ENCODE measurements around the gene GATAD2B.

Gene GATAD2B

DNA sequence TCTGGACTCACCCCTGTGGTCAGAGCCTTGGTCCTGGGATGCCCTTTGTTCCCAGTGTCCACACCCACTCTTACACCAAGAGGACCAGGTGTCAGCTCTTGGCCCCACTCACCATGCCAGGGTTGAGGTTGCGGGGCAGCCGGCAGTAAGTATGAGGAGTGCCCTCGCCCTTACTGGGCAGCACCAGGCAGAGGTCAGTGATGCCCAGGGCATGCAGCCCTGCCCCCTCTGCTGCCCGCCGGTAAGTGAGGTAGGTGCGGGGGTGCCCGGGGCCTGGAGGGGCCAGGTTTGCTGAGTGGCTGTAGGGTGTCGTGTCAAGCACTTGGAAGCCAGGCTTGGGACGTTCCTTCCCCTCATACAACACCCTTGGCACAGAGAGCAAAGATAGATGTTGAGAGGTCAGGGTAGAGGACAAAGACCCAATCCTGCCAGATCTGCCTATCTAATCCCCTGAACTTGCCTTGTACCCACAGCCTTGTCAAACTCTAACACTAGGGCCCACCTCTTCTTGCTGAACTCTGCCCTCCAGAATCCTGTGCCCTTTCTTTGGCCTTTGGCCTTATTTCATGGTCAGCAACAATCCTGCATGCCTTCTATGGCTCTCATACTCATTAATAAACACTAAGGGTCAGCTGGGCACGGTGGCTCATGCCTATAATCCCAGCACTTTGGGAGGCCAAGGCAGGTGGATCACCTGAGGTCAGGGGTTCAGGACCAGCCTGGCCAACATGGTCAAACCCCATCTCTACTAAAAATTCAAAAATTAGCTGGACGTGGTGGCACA is 20.2 kb upstream of the GATAD2B start:
- Mint-ChIP-seq H3K9me3 (no peaks in the 10 kb centered on the region), H3K36me3 (ENCODE audit: low read depth) (peaks cover 85% of the 10 kb centered on the region), H3K4me3 (no peak overlapping the region), H3K27ac (peak overlapping the region; percentile 82), H3K4me1 (ENCODE audit: low read depth) (peaks cover 32% of the 10 kb centered on the region), H3K27me3 (no peaks in the 10 kb centered on the region)
- DNase-seq, result no peak

DNA sequence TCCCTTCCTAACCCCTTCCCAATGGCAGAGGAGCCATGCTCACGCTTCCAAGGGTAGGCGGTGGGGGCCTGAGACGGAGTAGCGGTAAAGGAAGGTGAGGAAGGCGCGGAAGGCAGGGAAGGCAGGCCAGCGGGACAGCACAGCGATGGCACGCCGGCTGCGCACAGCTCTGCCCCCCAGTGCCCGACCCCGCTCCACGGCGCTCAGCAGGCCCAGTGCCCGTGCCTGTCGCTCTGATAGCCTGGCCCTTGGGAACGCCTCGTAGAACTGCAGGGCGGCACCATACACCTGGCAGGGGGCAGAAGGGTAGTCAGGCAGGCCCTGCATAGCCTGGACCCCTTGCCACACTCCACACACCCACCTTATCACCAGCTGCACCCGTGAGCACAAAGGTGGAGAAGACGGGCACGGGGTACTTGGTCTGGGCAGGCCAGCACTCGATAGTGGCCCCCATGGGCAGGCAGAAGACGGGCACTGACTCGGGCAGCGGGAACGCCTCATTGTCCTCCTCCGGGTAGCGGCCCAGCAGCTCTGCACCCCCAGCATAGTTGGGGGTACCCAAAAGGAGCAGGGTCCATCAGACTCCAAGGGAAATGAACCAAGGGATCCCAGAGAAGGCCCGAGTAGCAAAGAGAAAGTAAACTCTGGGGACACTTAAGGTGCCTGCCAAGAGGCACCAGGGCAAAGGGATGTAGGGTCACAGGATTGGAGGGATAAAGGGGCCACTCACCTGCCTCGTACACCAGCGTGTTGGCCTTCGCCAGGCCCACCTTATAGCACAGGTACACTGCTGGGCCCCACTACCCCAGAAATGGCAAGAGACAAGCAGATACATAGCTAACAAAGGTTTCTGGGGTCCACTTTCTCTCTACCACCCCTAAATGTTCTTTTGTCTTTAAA is 19.3 kb upstream of the GATAD2B start:
- peaks cover 86% of the 10 kb centered on the region for H3K36me3 Mint-ChIP-seq (ENCODE audit: low read depth)

DNA sequence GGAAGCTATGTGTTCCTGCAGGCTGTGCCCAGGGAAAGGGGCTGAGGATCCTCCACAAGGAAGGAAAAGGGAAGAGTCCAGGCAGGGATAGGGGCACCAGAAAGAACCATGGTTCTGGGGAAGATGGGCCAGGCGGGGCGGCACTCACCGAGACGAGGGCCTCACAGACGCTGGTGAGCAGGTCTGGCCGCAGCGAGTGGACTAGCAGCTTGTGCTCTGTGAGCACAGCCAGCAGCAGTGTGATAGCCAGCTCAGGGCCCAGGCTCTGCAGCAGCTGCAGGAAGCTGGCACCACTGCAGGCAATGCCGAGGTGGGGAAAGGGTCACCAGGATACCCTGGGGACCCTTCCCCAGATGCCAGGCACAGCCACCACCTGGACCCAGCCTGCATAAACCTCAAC is 18.0 kb upstream of the GATAD2B start:
- peak overlapping the region; percentile 50 for H3K27ac Mint-ChIP-seq
- H3K4me1 Mint-ChIP-seq (ENCODE audit: low read depth), result peaks cover 25% of the 10 kb centered on the region
- H3K36me3 Mint-ChIP-seq (ENCODE audit: low read depth), result peaks cover 92% of the 10 kb centered on the region
- H3K4me3 Mint-ChIP-seq, result no peak overlapping the region
- no peaks in the 10 kb centered on the region for H3K9me3 Mint-ChIP-seq
- H3K27me3 Mint-ChIP-seq, result no peaks in the 10 kb centered on the region
- no peak for DNase-seq

More for the DNA sequence above, 19.3 kb upstream of the GATAD2B start:
- Mint-ChIP-seq H3K27ac (peak overlapping the region; percentile 82), H3K27me3 (no peaks in the 10 kb centered on the region), H3K4me1 (ENCODE audit: low read depth) (peaks cover 30% of the 10 kb centered on the region), H3K4me3 (no peak overlapping the region), H3K9me3 (no peaks in the 10 kb centered on the region)
- DNase-seq, result no peak

DNA sequence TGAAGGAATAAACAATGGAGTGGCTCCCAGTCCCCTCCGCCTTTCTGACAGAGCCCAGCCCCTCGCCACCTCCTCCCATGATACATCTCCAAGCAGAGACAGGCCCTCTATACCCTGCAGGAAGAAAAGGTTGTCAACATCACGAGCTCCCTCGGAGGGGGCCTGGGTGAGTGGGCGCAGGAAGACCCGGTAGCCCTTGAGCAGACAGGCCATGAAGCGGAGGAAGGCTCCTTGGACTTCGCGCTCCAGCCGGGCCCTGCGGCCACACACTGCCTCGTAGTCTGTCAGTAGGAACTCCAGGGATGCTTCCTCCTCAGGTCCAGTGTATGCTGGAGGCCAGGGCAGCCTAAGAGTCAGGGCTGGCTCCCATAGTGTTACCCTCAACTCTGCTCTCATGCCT is 16.7 kb upstream of the GATAD2B start:
- Mint-ChIP-seq H3K4me3 (no peak overlapping the region), H3K9me3 (no peaks in the 10 kb centered on the region), H3K27ac (no peak overlapping the region), H3K36me3 (ENCODE audit: low read depth) (peaks cover 92% of the 10 kb centered on the region), H3K27me3 (no peaks in the 10 kb centered on the region), H3K4me1 (ENCODE audit: low read depth) (peaks cover 21% of the 10 kb centered on the region)
- no peak for DNase-seq

DNA sequence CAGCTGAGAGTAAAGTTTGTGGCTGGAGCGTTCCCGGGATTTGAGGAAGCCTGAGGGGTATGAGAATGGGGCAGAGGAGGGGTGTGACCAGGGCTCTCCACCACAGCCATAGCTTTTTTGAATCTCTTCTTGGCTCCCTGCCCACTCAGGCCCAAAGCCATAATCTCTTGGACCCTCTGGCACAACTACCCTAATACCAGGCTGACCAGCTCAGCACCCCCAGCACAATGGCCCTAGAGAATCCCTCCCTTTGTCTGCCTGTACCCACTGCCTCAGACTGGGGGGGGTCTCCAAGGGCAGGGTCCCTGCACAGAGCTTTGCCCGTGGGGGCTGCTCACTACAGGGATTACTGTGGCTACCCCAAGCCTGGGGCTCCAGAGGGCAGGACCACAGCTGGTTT is 16.2 kb upstream of the GATAD2B start:
- Mint-ChIP-seq H3K4me1 (ENCODE audit: low read depth) (peaks cover 16% of the 10 kb centered on the region), H3K4me3 (no peak overlapping the region), H3K9me3 (no peaks in the 10 kb centered on the region), H3K36me3 (ENCODE audit: low read depth) (peaks cover 92% of the 10 kb centered on the region), H3K27ac (peak overlapping the region; percentile 20), H3K27me3 (no peaks in the 10 kb centered on the region)
- DNase-seq, result no peak

DNA sequence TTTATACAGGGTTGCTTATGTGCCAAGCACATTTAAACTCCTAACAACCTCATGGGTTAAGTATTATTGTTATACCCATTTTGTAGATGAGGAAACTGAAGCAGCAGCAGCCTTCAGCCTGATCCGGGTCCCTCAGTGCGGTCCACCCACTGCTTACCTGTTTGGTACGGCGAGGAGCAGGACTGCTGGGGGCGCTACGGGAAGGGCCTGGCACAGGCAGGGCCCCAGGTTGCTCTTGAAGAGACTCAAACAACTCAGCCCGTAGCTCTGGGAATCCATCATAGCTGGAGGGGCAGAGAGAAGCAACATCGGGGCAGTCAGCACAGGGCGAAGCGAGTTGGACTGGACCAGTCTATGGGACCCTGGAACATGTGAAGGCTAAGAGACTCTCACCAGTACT is 14.6 kb upstream of the GATAD2B start:
- Mint-ChIP-seq H3K4me3 (no peak overlapping the region), H3K27me3 (no peaks in the 10 kb centered on the region), H3K4me1 (ENCODE audit: low read depth) (peaks cover 3% of the 10 kb centered on the region), H3K36me3 (ENCODE audit: low read depth) (peaks cover 91% of the 10 kb centered on the region), H3K9me3 (no peaks in the 10 kb centered on the region), H3K27ac (peak overlapping the region; percentile 33)
- DNase-seq, result no peak

DNA sequence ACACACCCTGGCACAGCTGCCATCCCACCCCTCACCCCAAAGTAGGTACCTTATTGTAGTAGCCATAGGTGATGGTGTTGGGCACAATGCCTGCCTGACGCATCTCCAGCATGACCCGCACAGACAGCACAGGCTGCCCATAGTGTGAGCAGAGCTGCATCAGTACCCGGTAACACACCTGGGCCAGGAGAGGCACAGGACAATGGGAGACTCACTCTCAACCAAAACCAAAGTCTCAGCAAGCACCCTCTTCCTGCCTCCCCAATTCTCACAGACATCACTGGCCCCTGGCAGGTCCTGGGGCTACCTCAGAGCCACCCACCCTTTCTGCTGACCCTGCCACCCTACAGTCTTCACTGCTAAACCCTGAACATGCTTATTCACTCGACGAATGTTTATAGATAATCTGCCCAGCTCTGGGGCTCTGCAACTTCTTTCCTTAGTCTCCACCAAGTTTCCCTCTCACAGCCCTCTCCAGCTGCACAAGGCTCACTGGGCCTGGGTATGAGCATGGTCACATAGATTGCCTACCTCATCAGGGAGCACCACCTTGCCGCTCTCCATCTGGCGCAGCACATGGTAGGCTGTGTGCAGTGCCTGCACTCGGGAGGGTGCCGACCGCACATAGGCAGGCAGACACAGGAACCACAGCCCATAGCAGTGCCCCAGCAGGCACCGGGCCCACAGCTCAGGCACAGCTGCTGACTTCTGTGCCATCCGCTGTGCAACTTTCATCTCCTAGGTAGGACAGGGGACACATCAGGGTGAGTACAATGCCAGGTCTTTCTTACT is 13.4 kb upstream of the GATAD2B start:
- DNase-seq, result no peak
- Mint-ChIP-seq H3K9me3 (no peaks in the 10 kb centered on the region), H3K36me3 (ENCODE audit: low read depth) (peaks cover 92% of the 10 kb centered on the region), H3K4me1 (ENCODE audit: low read depth) (peaks cover 3% of the 10 kb centered on the region), H3K4me3 (no peak overlapping the region), H3K27me3 (no peaks in the 10 kb centered on the region), H3K27ac (peak overlapping the region; percentile 59)

DNA sequence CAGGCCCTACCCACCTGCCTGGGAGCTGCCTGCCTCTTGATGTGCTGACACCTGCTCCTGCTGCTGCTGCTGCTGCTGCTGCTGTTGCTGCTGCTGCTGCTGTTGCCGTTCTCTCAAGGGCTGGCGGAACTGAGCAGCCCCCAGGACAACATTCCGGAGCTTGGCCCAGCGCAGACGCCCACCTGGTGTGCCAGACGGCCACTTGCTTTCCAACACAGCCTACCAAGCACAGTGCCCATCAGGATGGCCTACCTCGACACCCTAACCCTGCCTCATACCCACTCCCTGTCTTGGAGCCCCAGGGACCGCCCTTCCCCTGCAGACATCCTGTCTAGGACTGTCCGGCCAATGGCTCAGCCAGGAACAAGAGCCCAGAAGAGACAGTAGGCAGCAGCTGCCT is 12.0 kb upstream of the GATAD2B start:
- H3K9me3 Mint-ChIP-seq, result no peaks in the 10 kb centered on the region
- DNase-seq, result no peak
- peaks cover 92% of the 10 kb centered on the region for H3K36me3 Mint-ChIP-seq (ENCODE audit: low read depth)
- no peaks in the 10 kb centered on the region for H3K4me1 Mint-ChIP-seq (ENCODE audit: low read depth)
- peak overlapping the region; percentile 59 for H3K27ac Mint-ChIP-seq
- H3K27me3 Mint-ChIP-seq, result no peaks in the 10 kb centered on the region
- H3K4me3 Mint-ChIP-seq, result no peak overlapping the region

DNA sequence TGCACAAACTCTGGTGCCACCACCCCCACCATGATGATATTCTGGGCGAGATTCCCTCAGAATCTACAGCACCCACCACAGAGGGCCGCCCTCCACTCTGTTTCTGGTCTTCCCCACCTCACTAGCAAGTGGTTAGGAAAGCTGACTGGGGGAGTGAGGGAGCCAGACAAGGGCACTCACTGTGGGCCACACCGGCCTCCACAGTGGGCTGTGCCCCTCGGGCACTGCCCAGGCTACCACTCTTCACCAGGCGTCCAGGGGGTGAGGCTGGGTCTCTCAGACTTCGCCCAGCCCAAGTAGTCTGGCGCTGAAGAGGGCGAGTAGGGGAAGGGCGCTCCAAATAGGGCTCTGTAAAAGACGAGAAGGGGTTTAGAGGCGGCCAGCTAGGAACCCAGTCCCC is 11.2 kb upstream of the GATAD2B start:
- peaks cover 1% of the 10 kb centered on the region for H3K4me1 Mint-ChIP-seq (ENCODE audit: low read depth)
- H3K4me3 Mint-ChIP-seq, result no peak overlapping the region
- H3K36me3 Mint-ChIP-seq (ENCODE audit: low read depth), result peaks cover 91% of the 10 kb centered on the region
- H3K27ac Mint-ChIP-seq, result peak overlapping the region; percentile 67
- H3K9me3 Mint-ChIP-seq, result no peaks in the 10 kb centered on the region
- no peaks in the 10 kb centered on the region for H3K27me3 Mint-ChIP-seq
- DNase-seq, result no peak

DNA sequence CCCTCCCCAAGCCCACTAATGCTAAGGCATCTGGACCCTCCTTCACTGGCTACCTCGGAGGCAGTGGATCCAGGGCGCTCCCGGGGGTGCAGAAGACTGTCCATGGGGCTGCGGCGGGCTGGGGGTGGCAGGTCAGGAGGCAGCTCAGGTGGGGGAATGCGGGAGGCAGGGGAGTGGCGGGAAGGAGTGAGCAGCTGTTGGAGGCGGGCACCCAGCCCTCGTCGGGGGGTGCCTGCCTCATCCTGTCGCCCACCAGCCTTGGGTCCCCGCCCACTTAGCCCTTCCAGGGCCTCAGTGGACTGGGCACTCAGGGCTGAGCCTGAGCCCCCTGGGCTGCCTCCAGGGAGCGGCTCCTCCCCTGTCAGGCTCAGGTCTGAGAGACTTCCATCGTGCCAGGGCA is 10.7 kb upstream of the GATAD2B start:
- DNase-seq, result peak; percentile 19
- H3K4me3 Mint-ChIP-seq, result no peak overlapping the region
- no peaks in the 10 kb centered on the region for H3K27me3 Mint-ChIP-seq
- peaks cover 89% of the 10 kb centered on the region for H3K36me3 Mint-ChIP-seq (ENCODE audit: low read depth)
- H3K27ac Mint-ChIP-seq, result no peak overlapping the region
- no peaks in the 10 kb centered on the region for H3K9me3 Mint-ChIP-seq
- H3K4me1 Mint-ChIP-seq (ENCODE audit: low read depth), result peaks cover 6% of the 10 kb centered on the region

DNA sequence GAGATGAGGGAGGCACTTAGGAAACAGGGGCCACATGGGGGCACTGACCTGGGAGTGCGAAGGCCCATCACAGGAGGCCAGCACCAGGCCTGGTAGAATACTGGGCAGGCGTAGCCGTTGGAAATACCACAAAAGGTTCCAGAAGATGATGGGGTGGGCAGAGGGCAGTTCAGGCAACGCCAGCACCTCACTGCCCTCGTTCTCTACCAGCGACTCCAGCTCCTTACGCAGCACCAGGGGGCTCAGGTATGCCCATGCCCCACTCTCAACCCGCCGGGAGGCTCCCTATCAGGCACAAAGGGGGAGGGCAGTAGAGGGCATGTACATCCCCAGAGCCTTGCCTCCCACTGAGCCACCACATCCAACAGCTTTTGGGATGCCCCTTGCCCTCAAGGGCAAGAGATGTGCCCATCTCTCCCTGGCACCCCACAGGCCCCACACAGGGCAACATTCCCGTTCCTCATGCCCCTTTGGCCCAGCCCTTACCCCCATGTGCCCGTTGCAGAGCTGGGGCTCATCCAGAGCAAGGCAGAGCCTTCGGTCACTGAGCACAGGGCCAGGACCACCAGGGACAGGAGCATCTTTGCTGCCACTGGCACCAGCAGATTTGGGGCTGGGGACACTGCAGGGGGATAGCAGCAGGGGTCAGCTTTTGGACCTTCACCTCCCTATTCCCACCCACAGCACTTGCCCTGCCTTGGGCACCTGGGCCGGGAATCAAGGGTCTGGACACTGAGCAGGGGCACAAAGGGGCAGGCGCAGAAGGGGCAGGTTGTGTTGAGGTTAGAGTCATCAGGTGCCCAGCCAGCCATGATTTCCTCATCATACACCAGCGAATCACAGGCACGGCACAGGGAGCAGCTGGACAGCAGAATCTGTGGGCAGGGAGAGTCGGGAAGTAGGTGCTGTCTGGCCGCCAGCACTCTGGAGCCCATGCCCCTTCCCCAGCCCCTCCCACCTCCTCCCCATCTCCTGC is 9.7 kb upstream of the GATAD2B start:
- Mint-ChIP-seq H3K27ac (peak overlapping the region; percentile 69), H3K36me3 (ENCODE audit: low read depth) (peaks cover 81% of the 10 kb centered on the region), H3K4me1 (ENCODE audit: low read depth) (peaks cover 11% of the 10 kb centered on the region), H3K9me3 (no peaks in the 10 kb centered on the region), H3K4me3 (no peak overlapping the region), H3K27me3 (no peaks in the 10 kb centered on the region)
- DNase-seq, result peak; percentile 27

DNA sequence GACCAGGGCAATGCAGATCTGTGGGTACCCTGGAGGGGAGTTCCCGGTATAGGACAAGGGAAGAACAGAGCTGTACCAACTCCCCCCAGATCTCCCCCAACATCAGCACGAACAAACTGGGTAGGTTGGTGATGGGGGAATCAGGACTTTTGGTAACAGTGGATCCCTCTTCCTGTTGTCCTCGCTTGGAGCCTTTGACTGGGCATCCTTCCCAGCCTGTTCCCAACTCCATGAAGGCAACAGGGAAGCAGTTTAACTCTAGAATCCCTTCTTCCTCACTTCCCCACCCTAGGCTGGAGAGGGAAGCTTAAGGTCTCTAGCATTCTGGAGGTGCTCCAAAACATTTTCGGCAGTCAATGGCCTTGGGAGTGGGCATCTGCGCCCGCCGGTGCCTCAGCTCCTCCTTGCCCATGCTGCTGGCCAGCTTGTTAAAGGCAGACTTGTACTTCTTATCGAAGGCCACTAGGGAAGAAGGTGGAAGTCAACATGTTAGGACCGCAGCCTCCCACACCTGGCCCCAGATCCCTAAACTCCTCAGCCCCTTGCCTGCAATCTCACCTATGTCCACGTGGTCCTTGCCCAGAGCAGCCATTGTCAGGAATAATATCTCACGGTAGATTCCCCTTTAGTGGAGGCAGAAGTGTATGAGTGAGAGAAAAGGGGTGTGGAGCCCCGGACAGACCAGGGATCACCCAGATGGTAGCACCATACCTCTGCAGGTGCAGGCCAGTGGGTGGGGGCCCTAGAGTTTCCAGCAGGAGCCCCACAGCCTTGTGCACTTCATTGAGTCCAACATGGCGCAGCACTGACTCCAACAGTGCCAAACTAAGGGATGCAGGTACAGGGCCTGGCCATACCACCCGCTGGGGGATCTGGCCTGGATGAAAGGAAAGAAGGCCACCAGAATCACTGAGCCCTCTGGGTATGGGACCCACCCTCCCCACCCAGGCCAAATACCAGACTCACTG is 7.5 kb upstream of the GATAD2B start:
- Mint-ChIP-seq H3K27ac (no peak overlapping the region), H3K4me1 (ENCODE audit: low read depth) (peaks cover 11% of the 10 kb centered on the region), H3K36me3 (ENCODE audit: low read depth) (peaks cover 60% of the 10 kb centered on the region), H3K9me3 (no peaks in the 10 kb centered on the region), H3K27me3 (no peaks in the 10 kb centered on the region), H3K4me3 (no peak overlapping the region)
- DNase-seq, result no peak

DNA sequence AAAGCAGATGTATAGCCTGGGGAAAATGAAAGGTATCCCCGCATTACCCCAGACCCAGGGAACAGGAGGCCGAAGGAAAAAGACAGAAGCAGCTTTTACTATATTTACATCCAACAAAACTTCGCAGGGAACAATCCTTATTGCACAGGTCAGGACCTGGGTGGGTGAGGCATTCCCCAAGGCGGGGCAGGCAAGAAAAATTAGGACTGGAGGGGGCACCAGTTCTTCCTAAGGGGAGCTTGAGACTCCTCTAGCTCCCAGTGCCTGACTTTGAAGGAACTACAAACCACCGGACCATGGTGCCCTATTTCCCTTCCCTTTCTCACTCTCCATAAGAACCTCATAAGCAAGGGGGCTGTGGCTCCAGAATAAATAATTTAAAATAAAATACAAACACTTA is 6.7 kb upstream of the GATAD2B start:
- peaks cover 12% of the 10 kb centered on the region for H3K4me1 Mint-ChIP-seq (ENCODE audit: low read depth)
- H3K36me3 Mint-ChIP-seq (ENCODE audit: low read depth), result peaks cover 51% of the 10 kb centered on the region
- no peak for DNase-seq
- H3K27ac Mint-ChIP-seq, result peak overlapping the region; percentile 76
- no peaks in the 10 kb centered on the region for H3K27me3 Mint-ChIP-seq
- H3K4me3 Mint-ChIP-seq, result no peak overlapping the region
- H3K9me3 Mint-ChIP-seq, result no peaks in the 10 kb centered on the region
